Measurements from ENCODE around the gene RAPGEF3. TPM values are rescaled to one million over a fixed set of nuclear protein-coding genes. Genes with fewer than 3 reads are reported as not detected.

RAPGEF3 gene
- total and polyA plus RNA-seq, 2 of the 13 experiments (the other 11 are each of a cell fraction or from before 2014, with no cell fraction given) = 0.07 TPM

DNA sequence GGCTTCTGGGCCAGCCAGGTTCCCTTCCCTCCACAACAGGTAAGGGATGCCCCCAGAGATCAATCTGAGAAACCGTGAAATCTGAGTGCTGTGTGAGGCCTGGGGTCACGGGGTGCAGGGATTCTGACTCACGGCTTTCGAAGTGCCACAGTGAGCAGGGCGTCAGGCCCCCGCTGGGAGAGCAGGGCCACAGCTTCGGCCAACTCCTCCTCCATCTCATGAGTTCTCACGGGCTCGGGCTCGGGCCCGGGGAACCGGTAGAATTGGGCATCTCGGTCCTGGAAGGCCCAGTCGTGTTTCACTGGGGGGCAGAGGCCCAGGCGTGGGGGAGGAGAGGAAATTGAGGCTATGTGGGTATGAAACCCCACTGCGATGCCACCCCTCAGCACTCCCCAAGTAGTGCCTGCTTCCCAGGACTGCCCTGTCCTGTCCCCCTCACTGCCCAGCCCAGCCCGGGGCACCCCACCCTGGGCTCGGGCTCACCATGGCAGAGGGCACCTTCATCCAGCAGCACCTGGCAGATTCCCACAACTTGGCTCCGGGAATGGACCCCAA lies 7.7 kb downstream of the RAPGEF3 start:
- ATAC-seq (peak; percentile 16), DNase-seq (ENCODE audit: low spot score) (no peak), FAIRE-seq (no peak)
- Histone ChIP-seq H3K36me3 (replicated peaks in 1 of 2; ENCODE audit: control insufficient read depth in 1 of 2, insufficient read depth in 2 of 2, low read length in 2 of 2) (no peaks in the 10 kb centered on the region), H3K27ac (ENCODE audit: extremely low read length, insufficient read depth, low read length) (no peak overlapping the region), H3K4me3 (replicated peaks in 1 of 3; ENCODE audit: insufficient read depth in 1 of 3, low read depth in 2 of 3, low read length in 3 of 3) (no peak overlapping the region), H3K9ac (ENCODE audit: insufficient read depth, low read depth, low read length) (no peak overlapping the region), H3K27me3 (ENCODE audit: control insufficient read depth in 1 of 2, insufficient read depth in 2 of 2, low read length in 2 of 2) (peaks cover 16 to 52% of the 10 kb centered on the region in 2 experiments; a peak in 4 of 5 replicates), H4K20me1 (ENCODE audit: insufficient read depth, low read length) (no peaks in the 10 kb centered on the region), H3K4me1 (ENCODE audit: insufficient read depth, low read length) (peaks cover 22% of the 10 kb centered on the region), H2AFZ (ENCODE audit: low read length) (no peak overlapping the region), H3K79me2 (ENCODE audit: insufficient read depth, low read length) (no peaks in the 10 kb centered on the region), H3K9me3 (ENCODE audit: low read length) (no peaks in the 10 kb centered on the region), H3K4me2 (ENCODE audit: low read depth, low read length) (no peak overlapping the region)
- TF ChIP-seq KDM5A (IDR thresholded peaks at IDR 0.05; ENCODE audit: borderline replicate concordance, low read length) (no peak), MLLT10 (CRISPR knock-in tag; IDR thresholded peaks at IDR 0.05) (no peak), ZNF337 (CRISPR knock-in tag; IDR thresholded peaks at IDR 0.05; ENCODE audit: borderline replicate concordance, low read depth) (no peak), ZNF296 (CRISPR knock-in tag; conservative IDR thresholded peaks at IDR 0.05) (no peak), ZNF207 (IDR thresholded peaks at IDR 0.05; ENCODE audit: borderline replicate concordance) (no peak), ZFP62 (CRISPR knock-in tag; IDR thresholded peaks at IDR 0.05) (no peak), FLYWCH1 (CRISPR knock-in tag; IDR thresholded peaks at IDR 0.05) (no peak)
- TF ChIP-seq, protein P1, sequence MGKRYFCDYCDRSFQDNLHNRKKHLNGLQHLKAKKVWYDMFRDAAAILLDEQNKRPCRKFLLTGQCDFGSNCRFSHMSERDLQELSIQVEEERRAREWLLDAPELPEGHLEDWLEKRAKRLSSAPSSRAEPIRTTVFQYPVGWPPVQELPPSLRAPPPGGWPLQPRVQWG (CRISPR knock-in tag; IDR thresholded peaks at IDR 0.05; ENCODE audit: borderline replicate concordance, low read depth) = no peak
- TF ChIP-seq, protein P2, sequence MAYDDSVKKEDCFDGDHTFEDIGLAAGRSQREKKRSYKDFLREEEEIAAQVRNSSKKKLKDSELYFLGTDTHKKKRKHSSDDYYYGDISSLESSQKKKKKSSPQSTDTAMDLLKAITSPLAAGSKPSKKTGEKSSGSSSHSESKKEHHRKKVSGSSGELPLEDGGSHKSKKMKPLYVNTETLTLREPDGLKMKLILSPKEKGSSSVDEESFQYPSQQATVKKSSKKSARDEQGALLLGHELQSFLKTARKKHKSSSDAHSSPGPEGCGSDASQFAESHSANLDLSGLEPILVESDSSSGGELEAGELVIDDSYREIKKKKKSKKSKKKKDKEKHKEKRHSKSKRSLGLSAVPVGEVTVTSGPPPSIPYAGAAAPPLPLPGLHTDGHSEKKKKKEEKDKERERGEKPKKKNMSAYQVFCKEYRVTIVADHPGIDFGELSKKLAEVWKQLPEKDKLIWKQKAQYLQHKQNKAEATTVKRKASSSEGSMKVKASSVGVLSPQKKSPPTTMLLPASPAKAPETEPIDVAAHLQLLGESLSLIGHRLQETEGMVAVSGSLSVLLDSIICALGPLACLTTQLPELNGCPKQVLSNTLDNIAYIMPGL (CRISPR knock-in tag; IDR thresholded peaks at IDR 0.05; ENCODE audit: borderline replicate concordance in 1 of 2, low read depth in 1 of 2) = no peak
- TF ChIP-seq, protein P3, sequence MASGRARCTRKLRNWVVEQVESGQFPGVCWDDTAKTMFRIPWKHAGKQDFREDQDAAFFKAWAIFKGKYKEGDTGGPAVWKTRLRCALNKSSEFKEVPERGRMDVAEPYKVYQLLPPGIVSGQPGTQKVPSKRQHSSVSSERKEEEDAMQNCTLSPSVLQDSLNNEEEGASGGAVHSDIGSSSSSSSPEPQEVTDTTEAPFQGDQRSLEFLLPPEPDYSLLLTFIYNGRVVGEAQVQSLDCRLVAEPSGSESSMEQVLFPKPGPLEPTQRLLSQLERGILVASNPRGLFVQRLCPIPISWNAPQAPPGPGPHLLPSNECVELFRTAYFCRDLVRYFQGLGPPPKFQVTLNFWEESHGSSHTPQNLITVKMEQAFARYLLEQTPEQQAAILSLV (CRISPR knock-in tag; IDR thresholded peaks at IDR 0.05; ENCODE audit: borderline replicate concordance) = no peak
- TF ChIP-seq, protein P4, sequence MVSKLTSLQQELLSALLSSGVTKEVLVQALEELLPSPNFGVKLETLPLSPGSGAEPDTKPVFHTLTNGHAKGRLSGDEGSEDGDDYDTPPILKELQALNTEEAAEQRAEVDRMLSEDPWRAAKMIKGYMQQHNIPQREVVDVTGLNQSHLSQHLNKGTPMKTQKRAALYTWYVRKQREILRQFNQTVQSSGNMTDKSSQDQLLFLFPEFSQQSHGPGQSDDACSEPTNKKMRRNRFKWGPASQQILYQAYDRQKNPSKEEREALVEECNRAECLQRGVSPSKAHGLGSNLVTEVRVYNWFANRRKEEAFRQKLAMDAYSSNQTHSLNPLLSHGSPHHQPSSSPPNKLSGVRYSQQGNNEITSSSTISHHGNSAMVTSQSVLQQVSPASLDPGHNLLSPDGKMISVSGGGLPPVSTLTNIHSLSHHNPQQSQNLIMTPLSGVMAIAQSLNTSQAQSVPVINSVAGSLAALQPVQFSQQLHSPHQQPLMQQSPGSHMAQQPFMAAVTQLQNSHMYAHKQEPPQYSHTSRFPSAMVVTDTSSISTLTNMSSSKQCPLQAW (CRISPR knock-in tag; IDR thresholded peaks at IDR 0.05) = no peak
- TF ChIP-seq, protein P5, sequence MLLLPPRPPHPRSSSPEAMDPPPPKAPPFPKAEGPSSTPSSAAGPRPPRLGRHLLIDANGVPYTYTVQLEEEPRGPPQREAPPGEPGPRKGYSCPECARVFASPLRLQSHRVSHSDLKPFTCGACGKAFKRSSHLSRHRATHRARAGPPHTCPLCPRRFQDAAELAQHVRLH (CRISPR knock-in tag; IDR thresholded peaks at IDR 0.05; ENCODE audit: borderline replicate concordance, low read depth) = no peak
- CTCF ChIA-PET (ENCODE audit: low intra/inter-chr PET ratio, low total read pairs) = no interaction called here
- no TSS peak for BruUV-seq (replicated peaks)
- in situ Hi-C loops (cut with HindIII; ENCODE audit: extremely low pct_ligation_motif_present, low pct_unique_long_range_greater_than_20kb) (no loop called here), intact Hi-C loops (cut with micrococcal nuclease; ENCODE audit: unreplicated experiment) (no loop called here)
- POLR2A ChIA-PET = no interaction called here
- whole genome bisulfite sequencing (ENCODE audit: low lambda C conversion rate) = 29% methylated on average over 6 of the region's 19 CpGs
